Right lobe of liver (tissue), 4 donors: ENCODE data around the gene CYTH4.

ENCODE experiments used
- CTCF ChIP-seq, 4 donors: fragments of 200-600 bp in 3 of 4; fragments of 450-650 bp in 1 of 4; IDR thresholded peaks; one replicate each; pipeline versions ENCODE4 v1.5.1 to v1.8.0; 2016 to 2022; ENCODE audit warnings: antibody characterized with exemption in 4 of 4, mild to moderate bottlenecking in 2 of 4
- POLR2A ChIP-seq: fragments of 450-650 bp; IDR thresholded peaks from one replicate; pipeline ENCODE4 v1.6.1; 2017; ENCODE audit warnings: antibody characterized with exemption, mild to moderate bottlenecking
- donor health status: DM: no; HTN: no; CAD: no.
- donor health status: DM: no; HTN: no; CAD: no.
- donor health status: DM: no; HTN: yes; CAD: no.

GRCh38 chr22:37305887-37306286 lies 23.6 kb downstream of the CYTH4 start:
- TF ChIP-seq CTCF (IDR thresholded peaks at IDR 0.05) (no peak), POLR2A (no peak)
